Karpas-422 (cell line): Measurements from ENCODE around the gene PLCD1. TPM values are rescaled to one million over a fixed set of nuclear protein-coding genes. Genes with fewer than 3 reads are reported as not detected.

Experiments
- DNase-seq: peaks from one replicate; pipeline ENCODE4 v3.0.0-alpha.2; 2015
- H2AFZ ChIP-seq: fragments of 200-600 bp; sonication (generic); 2 replicates; pipeline ENCODE4 v1.6.1; 2014; ENCODE audit warnings: antibody characterized with exemption, low read length, mixed read lengths
- H3K27ac ChIP-seq: fragments of 200-600 bp; sonication (generic); 2 replicates; pipeline ENCODE4 v1.5.1; 2014; ENCODE audit warnings: mild to moderate bottlenecking, low read length, moderate library complexity
- H3K27me3 ChIP-seq: fragments of 200-600 bp; sonication (generic); 2 replicates; pipeline ENCODE4 v1.6.1; 2014; ENCODE audit warnings: low read length, mixed read lengths
- H3K36me3 ChIP-seq: fragments of 200-600 bp; sonication (generic); 2 replicates; pipeline ENCODE4 v1.6.1; 2014; ENCODE audit warnings: low read length, mixed read lengths; ENCODE audit not compliant: insufficient read depth
- H3K4me1 ChIP-seq: fragments of 200-600 bp; sonication (generic); 2 replicates; pipeline ENCODE4 v1.6.1; 2014; ENCODE audit warnings: mild to moderate bottlenecking, low read length, mixed read lengths
- H3K4me2 ChIP-seq: fragments of 200-600 bp; sonication (generic); 2 replicates; pipeline ENCODE4 v1.6.1; 2014; ENCODE audit warnings: low read length, low read depth, mild to moderate bottlenecking; ENCODE audit not compliant: poor library complexity, severe bottlenecking
- H3K4me3 ChIP-seq: fragments of 200-600 bp; sonication (generic); 2 replicates; pipeline ENCODE4 v1.5.1; 2014; ENCODE audit warnings: mild to moderate bottlenecking, antibody characterized with exemption, low read length, mixed read lengths
- H3K79me2 ChIP-seq: fragments of 200-600 bp; sonication (generic); 2 replicates; pipeline ENCODE4 v1.6.1; 2014; ENCODE audit warnings: mild to moderate bottlenecking, low read length, mixed read lengths
- H3K9ac ChIP-seq: fragments of 200-600 bp; sonication (generic); 2 replicates; pipeline ENCODE4 v1.6.0; 2014; ENCODE audit warnings: low read length
- H3K9me2 ChIP-seq: fragments of 200-600 bp; sonication (generic), shearing (Covaris generic); replicated peaks from 2 replicates; pipeline ENCODE4 v1.6.0; 2014; ENCODE audit warnings: mild to moderate bottlenecking, low read length, moderate library complexity; ENCODE audit not compliant: insufficient read depth
- H3K9me3 ChIP-seq: fragments of 300-700, 200-600 bp; sonication (generic); 2 replicates; pipeline ENCODE4 v1.6.1; 2014; ENCODE audit warnings: low read length, mixed read lengths
- H4K20me1 ChIP-seq: fragments of 200-600 bp; sonication (generic); 2 replicates; pipeline ENCODE4 v1.6.1; 2014; ENCODE audit warnings: mild to moderate bottlenecking, antibody characterized with exemption, low read length, low read depth; ENCODE audit not compliant: insufficient read depth
- total RNA-seq: library from RNA; depleted of rRNA; stranded (reverse); fragments of >200 nt; shearing (Covaris generic); gene quantifications from 2 replicates; pipeline ENCODE4 v1.2.3, GENCODE V29; 2014; ENCODE audit warnings: low replicate concordance

The PLCD1 gene
- total RNA-seq, 1 experiment from 2014 or later, result 0.89 TPM

DNA sequence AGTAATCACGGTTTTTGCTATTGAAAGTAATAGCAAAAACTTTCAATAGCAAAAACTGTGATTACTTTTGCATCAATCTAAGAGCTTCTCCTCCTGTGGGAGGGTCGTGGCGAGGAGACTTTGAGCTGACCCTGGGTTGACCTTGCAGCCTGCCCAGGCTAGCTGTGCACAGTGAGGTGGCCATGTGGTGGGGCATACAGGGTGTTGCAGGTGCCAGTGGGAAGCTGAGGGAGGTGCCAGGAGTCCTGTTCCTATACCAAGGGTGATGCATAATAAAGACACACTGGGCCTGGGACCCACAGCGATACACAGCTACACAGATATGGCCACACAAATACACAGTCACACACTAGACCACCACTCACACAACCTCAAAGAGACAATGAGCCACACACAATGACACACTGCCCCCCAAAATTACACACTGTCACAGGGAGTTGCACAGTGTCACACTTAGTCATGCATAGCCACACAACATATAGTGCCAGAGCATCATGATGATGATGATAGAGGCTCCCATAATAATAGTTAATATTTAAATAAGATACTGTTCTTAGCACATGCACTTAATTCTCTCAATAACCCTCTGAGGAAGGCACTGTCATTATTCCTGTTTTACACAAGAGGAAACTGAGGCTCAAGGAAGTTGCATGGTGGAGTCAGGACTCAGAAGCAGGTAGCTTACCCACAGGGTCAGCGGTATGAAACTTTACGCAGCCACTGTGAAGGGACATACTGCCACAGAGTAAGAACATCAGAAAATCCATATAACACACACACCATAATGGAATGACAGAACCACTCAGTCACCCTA lies 6.3 kb downstream of the PLCD1 start:
- DNase-seq, result no peak
- Histone ChIP-seq H3K9me3 (no peaks in the 10 kb centered on the region), H4K20me1 (no peaks in the 10 kb centered on the region), H3K9ac (no peak overlapping the region), H3K27ac (no peak overlapping the region), H3K9me2 (no peaks in the 10 kb centered on the region), H3K27me3 (no peaks in the 10 kb centered on the region), H2AFZ (no peak overlapping the region), H3K4me2 (no peak overlapping the region), H3K79me2 (no peaks in the 10 kb centered on the region), H3K4me1 (peaks cover 21% of the 10 kb centered on the region), H3K36me3 (no peaks in the 10 kb centered on the region), H3K4me3 (no peak overlapping the region)

DNA sequence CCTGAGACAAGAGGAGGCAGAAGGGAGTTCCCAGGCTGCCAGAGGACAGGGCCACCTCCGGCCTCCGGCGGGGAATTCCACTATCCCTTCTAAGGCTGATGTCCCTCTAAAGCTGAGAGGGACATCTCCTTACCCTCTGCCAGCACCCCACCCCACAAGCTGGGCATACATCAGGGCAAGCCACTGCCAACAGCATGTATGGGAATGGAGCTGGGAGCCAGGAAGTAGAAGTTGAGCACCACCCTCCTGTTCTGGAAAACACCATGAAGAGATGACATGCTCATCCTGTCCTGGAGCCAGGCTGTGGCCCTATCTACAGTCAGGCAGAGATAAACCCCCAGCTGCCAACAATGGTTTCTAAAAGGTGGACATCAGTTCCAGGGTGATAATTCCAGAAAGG lies 7.1 kb downstream of the PLCD1 start:
- Histone ChIP-seq H3K4me1 (peaks cover 21% of the 10 kb centered on the region), H3K27me3 (no peaks in the 10 kb centered on the region)

DNA sequence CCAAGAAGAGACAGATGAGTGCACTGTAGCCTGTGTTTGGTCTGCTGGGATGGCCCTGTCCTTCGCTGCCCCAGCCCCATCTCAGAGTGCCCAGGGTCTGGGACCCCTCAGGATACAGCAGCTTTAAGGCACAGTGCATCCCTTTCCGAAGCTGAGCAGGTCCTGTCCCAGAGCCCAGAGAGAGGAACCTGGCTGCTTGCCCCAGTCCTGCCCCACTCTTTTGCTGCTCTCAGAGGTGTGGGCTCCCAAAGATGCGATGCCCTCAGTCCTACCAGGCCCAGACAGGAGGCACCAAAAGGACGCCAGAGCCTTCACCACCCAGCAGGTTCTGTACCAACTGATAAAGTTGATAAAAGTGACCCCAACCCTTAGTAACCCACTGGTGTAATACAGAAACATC lies 8.2 kb downstream of the PLCD1 start:
- H3K4me3 ChIP-seq, result no peak overlapping the region
- DNase-seq, result no peak

More for the DNA sequence above, 7.1 kb downstream of the PLCD1 start:
- H4K20me1 ChIP-seq, result no peaks in the 10 kb centered on the region
- no peaks in the 10 kb centered on the region for H3K9me2 ChIP-seq
- H3K4me3 ChIP-seq, result no peak overlapping the region
- H3K9me3 ChIP-seq, result no peaks in the 10 kb centered on the region
- H2AFZ ChIP-seq, result no peak overlapping the region
- DNase-seq, result no peak
- H3K9ac ChIP-seq, result no peak overlapping the region
- H3K36me3 ChIP-seq, result no peaks in the 10 kb centered on the region
- H3K27ac ChIP-seq, result no peak overlapping the region
- H3K4me2 ChIP-seq, result no peak overlapping the region
- H3K79me2 ChIP-seq, result no peaks in the 10 kb centered on the region

DNA sequence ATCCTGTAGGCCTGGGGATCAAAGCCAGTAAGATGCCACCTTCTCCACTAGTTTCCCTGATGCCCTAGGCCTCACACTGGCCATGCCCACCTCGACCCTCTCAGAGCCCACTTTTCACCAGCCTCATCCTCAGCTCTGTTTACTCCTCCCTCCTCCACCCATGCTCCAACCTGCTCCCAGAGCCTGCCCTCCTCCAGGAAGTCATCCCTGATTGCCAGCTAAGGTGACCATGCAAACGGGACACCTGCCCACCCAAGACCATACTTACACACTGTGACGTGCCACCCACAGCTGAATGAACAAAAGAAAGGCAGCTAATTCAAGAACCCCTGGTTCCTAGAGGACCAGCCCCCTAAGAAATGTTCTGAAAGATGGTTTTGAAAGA lies 9.1 kb downstream of the PLCD1 start:
- no peaks in the 10 kb centered on the region for H3K79me2 ChIP-seq
- no peak overlapping the region for H3K9ac ChIP-seq
- no peak overlapping the region for H2AFZ ChIP-seq
- no peaks in the 10 kb centered on the region for H4K20me1 ChIP-seq
- no peaks in the 10 kb centered on the region for H3K27me3 ChIP-seq
- no peaks in the 10 kb centered on the region for H3K36me3 ChIP-seq
- peaks cover 14% of the 10 kb centered on the region for H3K4me1 ChIP-seq
- no peak overlapping the region for H3K4me3 ChIP-seq
- H3K27ac ChIP-seq, result no peak overlapping the region
- no peak overlapping the region for H3K4me2 ChIP-seq
- no peak for DNase-seq
- no peaks in the 10 kb centered on the region for H3K9me3 ChIP-seq
- no peaks in the 10 kb centered on the region for H3K9me2 ChIP-seq

More for the DNA sequence above, 8.2 kb downstream of the PLCD1 start:
- Histone ChIP-seq H3K9me2 (no peaks in the 10 kb centered on the region), H3K79me2 (no peaks in the 10 kb centered on the region), H3K9me3 (no peaks in the 10 kb centered on the region), H4K20me1 (no peaks in the 10 kb centered on the region), H3K36me3 (no peaks in the 10 kb centered on the region), H3K4me2 (no peak overlapping the region), H3K27ac (no peak overlapping the region), H3K9ac (no peak overlapping the region), H3K4me1 (peaks cover 21% of the 10 kb centered on the region), H2AFZ (no peak overlapping the region), H3K27me3 (no peaks in the 10 kb centered on the region)

DNA sequence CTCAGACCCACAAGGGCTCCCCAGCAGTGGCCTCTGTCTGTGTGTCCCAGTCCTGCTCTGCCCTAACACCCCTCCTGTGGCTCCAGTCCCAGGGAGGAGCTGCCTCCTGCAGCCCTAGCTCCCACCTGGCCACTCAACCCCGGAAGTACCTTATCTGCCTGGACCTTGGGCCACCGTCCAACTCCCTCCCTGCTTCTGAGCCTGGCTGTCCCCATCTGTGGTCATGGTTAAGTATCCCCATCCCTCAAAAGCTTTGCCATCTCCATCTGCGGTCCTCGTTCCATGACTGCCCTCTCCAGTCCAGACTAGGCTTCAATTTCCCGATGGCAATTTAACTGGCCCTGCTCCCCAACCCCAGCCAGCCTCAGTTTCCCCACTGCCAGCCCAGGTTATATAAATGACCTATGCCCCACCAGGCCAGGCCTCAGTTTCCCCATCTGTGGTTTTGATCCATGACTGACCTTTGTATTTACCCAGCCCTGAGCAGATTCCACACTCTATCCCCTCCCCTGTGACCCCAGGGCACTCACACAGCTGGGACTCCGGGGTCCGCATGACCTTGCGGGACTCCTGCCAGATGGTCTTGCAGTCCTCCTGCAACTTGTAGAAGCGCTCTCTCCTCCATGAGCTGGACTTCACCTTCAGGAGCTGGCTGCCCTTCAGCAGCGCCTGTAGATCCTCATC lies 9.6 kb downstream of the PLCD1 start:
- Histone ChIP-seq H3K79me2 (no peaks in the 10 kb centered on the region), H3K9me3 (no peaks in the 10 kb centered on the region), H4K20me1 (no peaks in the 10 kb centered on the region), H3K9me2 (no peaks in the 10 kb centered on the region), H3K27me3 (no peaks in the 10 kb centered on the region), H3K4me2 (no peak overlapping the region), H3K4me3 (no peak overlapping the region), H2AFZ (no peak overlapping the region), H3K9ac (no peak overlapping the region), H3K27ac (no peak overlapping the region), H3K36me3 (no peaks in the 10 kb centered on the region), H3K4me1 (peaks cover 12% of the 10 kb centered on the region)
- no peak for DNase-seq

DNA sequence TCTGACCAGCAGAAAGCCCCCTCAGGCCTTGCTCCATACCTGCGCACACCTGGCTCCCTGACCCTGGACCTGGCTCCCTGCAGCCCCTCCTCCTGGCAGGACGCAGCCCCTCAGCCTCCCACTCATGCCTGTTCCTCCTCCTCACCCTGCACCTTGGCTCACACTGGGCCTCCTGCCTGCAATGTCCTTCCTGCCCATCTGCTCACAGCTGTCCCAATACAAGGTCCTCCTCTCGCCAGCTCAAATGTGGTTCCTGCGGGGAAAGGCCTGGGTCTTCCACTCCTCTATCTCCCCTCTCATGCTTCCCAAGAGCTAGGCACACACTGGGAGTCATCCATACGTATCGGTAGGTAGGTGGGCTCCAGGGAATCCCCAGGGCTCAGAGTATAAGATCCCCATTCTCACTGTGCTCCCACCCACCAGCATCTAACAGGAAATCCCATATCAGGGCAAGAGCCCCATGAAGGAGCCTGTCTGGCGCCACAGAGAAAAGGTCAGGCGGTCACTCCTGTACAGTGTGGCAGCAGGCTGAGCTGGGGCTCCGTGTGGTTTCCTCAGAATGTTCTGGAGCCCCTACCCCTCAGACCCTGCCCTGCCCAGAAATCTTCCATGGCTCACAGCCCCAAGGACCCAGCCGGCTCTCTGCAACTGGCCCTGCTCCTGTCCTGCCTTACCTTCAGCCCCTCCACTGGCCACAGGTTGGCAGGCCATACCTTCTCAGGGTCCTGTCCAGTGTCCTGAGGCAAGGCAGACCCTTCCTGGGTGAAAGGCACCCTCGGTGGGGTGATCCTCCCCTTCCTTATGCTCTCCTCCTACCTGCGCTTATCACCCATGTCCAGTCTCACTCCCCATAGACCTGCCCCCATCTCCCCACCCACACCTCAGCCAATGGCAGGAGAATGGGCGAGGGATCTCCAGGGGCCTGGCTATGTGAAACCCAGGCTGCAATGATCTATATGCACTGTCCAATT lies 10.9 kb downstream of the PLCD1 start:
- no peak overlapping the region for H3K4me3 ChIP-seq
- no peaks in the 10 kb centered on the region for H3K9me2 ChIP-seq
- H3K9me3 ChIP-seq, result no peaks in the 10 kb centered on the region
- no peaks in the 10 kb centered on the region for H4K20me1 ChIP-seq
- no peak overlapping the region for H2AFZ ChIP-seq
- no peak for DNase-seq
- no peaks in the 10 kb centered on the region for H3K79me2 ChIP-seq
- H3K27ac ChIP-seq, result no peak overlapping the region
- H3K9ac ChIP-seq, result no peak overlapping the region
- H3K4me2 ChIP-seq, result no peak overlapping the region
- H3K36me3 ChIP-seq, result no peaks in the 10 kb centered on the region
- H3K27me3 ChIP-seq, result no peaks in the 10 kb centered on the region
- no peaks in the 10 kb centered on the region for H3K4me1 ChIP-seq

DNA sequence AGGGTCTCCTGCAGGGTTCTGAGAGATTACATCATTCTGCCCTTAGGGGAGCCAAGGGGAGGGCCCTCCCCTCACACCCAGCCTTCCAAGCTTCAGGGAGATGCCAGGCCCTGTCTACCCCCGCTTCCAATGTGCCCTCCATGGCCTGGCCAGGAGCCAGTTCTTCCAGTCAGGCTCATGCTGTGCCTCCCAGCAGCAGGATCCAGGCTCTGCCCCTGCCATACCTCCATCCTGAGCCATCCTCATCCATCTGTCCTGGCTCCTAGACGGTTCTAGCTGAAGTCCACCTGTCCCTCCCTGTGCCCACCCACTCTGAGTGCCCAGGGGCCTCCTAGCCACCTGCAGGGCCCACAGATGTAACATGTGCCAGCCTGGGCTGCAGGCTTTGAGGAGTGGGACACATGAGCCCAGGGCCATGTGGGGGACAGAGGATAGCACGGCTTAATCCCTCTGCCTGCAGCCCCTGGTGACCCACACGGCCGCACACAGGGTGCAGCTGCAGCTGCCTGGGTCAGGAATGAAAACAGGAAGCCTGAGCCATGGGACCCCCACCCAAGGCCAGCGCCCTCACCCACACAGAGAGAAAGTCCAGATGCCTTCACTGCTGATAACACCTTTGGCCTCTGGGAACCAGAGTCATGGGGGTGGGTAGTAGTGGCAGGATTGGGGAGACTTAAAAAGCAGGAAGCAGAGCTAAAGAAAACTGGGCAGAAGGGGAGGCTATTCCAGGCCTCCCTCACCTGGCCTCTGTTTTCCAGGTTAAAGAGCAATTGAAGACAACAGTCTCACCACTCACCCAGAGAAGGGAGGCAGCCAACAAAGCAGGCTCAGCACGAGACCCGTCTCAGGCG lies 11.8 kb downstream of the PLCD1 start:
- no peak for DNase-seq
- H3K9me3 ChIP-seq, result no peaks in the 10 kb centered on the region
- no peaks in the 10 kb centered on the region for H3K27me3 ChIP-seq
- no peak overlapping the region for H3K4me3 ChIP-seq
- H3K36me3 ChIP-seq, result no peaks in the 10 kb centered on the region
- H3K79me2 ChIP-seq, result no peaks in the 10 kb centered on the region
- H2AFZ ChIP-seq, result no peak overlapping the region
- H3K4me2 ChIP-seq, result no peak overlapping the region
- H3K27ac ChIP-seq, result no peak overlapping the region
- H3K9ac ChIP-seq, result no peak overlapping the region
- H3K4me1 ChIP-seq, result no peaks in the 10 kb centered on the region
- no peaks in the 10 kb centered on the region for H4K20me1 ChIP-seq
- H3K9me2 ChIP-seq, result no peaks in the 10 kb centered on the region
